HUES64 (cell line): ENCODE measurements around the gene NEBL.

Experiments used
- H3K27ac ChIP-seq: 2 replicates; pipeline ENCODE4 v1.7.0; 2013; ENCODE audit warnings: low read depth, low read length, inconsistent platforms
- H3K27me3 ChIP-seq: 2 replicates; pipeline ENCODE4 v1.6.1; 2013; ENCODE audit warnings: mild to moderate bottlenecking, low read length; ENCODE audit not compliant: insufficient read depth
- H3K36me3 ChIP-seq: 2 replicates; pipeline ENCODE4 v1.6.1; 2013; ENCODE audit warnings: mild to moderate bottlenecking, low read length; ENCODE audit not compliant: insufficient read depth
- H3K4me1 ChIP-seq: 2 replicates; pipeline ENCODE4 v1.6.1; 2013; ENCODE audit warnings: mild to moderate bottlenecking, low read length, moderate library complexity; ENCODE audit not compliant: insufficient read depth
- H3K4me3 ChIP-seq: 2 replicates; pipeline ENCODE4 v1.5.1; 2013; ENCODE audit warnings: mild to moderate bottlenecking, low read length, moderate library complexity
- H3K9ac ChIP-seq: 2 replicates; pipeline ENCODE4 v1.6.1; 2013; ENCODE audit warnings: mild to moderate bottlenecking, low read depth, low read length
- H3K9me3 ChIP-seq: 2 replicates; pipeline ENCODE4 v1.6.1; 2013; ENCODE audit warnings: low read depth, low read length; ENCODE audit not compliant: insufficient read depth
- WGBS: fragments of 150-250, 120-280 bp; methylation state at CpG from one replicate; pipeline ENCODE4 v1.1.7; 2013; ENCODE audit warnings: missing lambda C conversion rate; 5-methylcytosine and 5-hydroxymethylcytosine counted together

NEBL gene

GRCh38 chr10:20744821-20745220 lies 152.3 kb downstream of the NEBL start:
- no peaks in the 10 kb centered on the region; the same call in 1 of the 2 replicates for H3K4me1 ChIP-seq
- no peaks in the 10 kb centered on the region for H3K9me3 ChIP-seq
- no peaks in the 10 kb centered on the region for H3K36me3 ChIP-seq
- no peak overlapping the region for H3K9ac ChIP-seq
- 95% methylated on average over 5 of the region's 5 CpGs for WGBS
- no peak overlapping the region for H3K4me3 ChIP-seq
- H3K27me3 ChIP-seq: no peaks in the 10 kb centered on the region
- no peak overlapping the region for H3K27ac ChIP-seq

GRCh38 chr10:20743942-20744341 lies 153.2 kb downstream of the NEBL start:
- H3K9ac ChIP-seq: no peak overlapping the region
- no peaks in the 10 kb centered on the region for H3K36me3 ChIP-seq
- H3K4me3 ChIP-seq: no peak overlapping the region
- no peaks in the 10 kb centered on the region; the same call in 1 of the 2 replicates for H3K4me1 ChIP-seq
- 82% methylated on average over 3 of the region's 5 CpGs for WGBS
- no peaks in the 10 kb centered on the region for H3K27me3 ChIP-seq
- no peaks in the 10 kb centered on the region for H3K9me3 ChIP-seq
- no peak overlapping the region for H3K27ac ChIP-seq

GRCh38 chr10:20742737-20743541 lies 154.2 kb downstream of the NEBL start:
- 89% methylated on average over 4 of the region's 4 CpGs for WGBS
- no peaks in the 10 kb centered on the region for H3K9me3 ChIP-seq
- H3K4me3 ChIP-seq: no peak overlapping the region
- no peaks in the 10 kb centered on the region; the same call in 1 of the 2 replicates for H3K4me1 ChIP-seq
- H3K27ac ChIP-seq: no peak overlapping the region
- no peak overlapping the region for H3K9ac ChIP-seq
- no peaks in the 10 kb centered on the region for H3K36me3 ChIP-seq
- no peaks in the 10 kb centered on the region for H3K27me3 ChIP-seq

- no peaks in the 10 kb centered on the region for H3K27me3 ChIP-seq
- 96% methylated on average over 5 of the region's 6 CpGs for WGBS
- no peak overlapping the region for H3K27ac ChIP-seq
- H3K36me3 ChIP-seq: no peaks in the 10 kb centered on the region
- no peaks in the 10 kb centered on the region; the same call in 1 of the 2 replicates for H3K4me1 ChIP-seq
- H3K9ac ChIP-seq: no peak overlapping the region
- no peak overlapping the region for H3K4me3 ChIP-seq
- H3K9me3 ChIP-seq: no peaks in the 10 kb centered on the region
Measured at GRCh38 chr10:20740120-20740519, 157.0 kb downstream of the NEBL start.

- Histone ChIP-seq H3K4me3 (no peak overlapping the region), H3K36me3 (no peaks in the 10 kb centered on the region), H3K27me3 (no peaks in the 10 kb centered on the region), H3K27ac (no peak overlapping the region), H3K4me1 (no peaks in the 10 kb centered on the region; the same call in 1 of the 2 replicates), H3K9ac (no peak overlapping the region), H3K9me3 (0 out of 2 replicates have a peak, but pooled peaks cover under 1% of the 10 kb centered on the region)
- 97% methylated on average over 6 of the region's 6 CpGs for WGBS
Measured at GRCh38 chr10:20737107-20737506, 160.0 kb downstream of the NEBL start.
